ENCODE measurements around the gene KRTAP5-5.
"Not testable (repeated sequence)": the region's sequence is repeated elsewhere in the genome, so short reads cannot be mapped to it uniquely, and the experiment has no call there.

Gene KRTAP5-5

GRCh38 chr11:1667906-1668305 lies 38.3 kb downstream of the KRTAP5-5 start:
- no peaks in the 10 kb centered on the region for H3K4me1 Mint-ChIP-seq (ENCODE audit: low read depth)
- no peaks in the 10 kb centered on the region for H3K9me3 Mint-ChIP-seq
- DNase-seq, result no peak
- no peaks in the 10 kb centered on the region for H3K36me3 Mint-ChIP-seq (ENCODE audit: low read depth)
- peaks cover 38% of the 10 kb centered on the region for H3K27me3 Mint-ChIP-seq
- H3K4me3 Mint-ChIP-seq, result no peak overlapping the region
- no peak overlapping the region for H3K27ac Mint-ChIP-seq

GRCh38 chr11:1668911-1669473 lies 39.4 kb downstream of the KRTAP5-5 start:
- no peak overlapping the region for H3K27ac Mint-ChIP-seq
- DNase-seq, result no peak
- no peaks in the 10 kb centered on the region for H3K4me1 Mint-ChIP-seq (ENCODE audit: low read depth)
- H3K9me3 Mint-ChIP-seq, result no peaks in the 10 kb centered on the region
- no peaks in the 10 kb centered on the region for H3K36me3 Mint-ChIP-seq (ENCODE audit: low read depth)
- no peak overlapping the region for H3K4me3 Mint-ChIP-seq
- H3K27me3 Mint-ChIP-seq, result peaks cover 42% of the 10 kb centered on the region

DNA sequence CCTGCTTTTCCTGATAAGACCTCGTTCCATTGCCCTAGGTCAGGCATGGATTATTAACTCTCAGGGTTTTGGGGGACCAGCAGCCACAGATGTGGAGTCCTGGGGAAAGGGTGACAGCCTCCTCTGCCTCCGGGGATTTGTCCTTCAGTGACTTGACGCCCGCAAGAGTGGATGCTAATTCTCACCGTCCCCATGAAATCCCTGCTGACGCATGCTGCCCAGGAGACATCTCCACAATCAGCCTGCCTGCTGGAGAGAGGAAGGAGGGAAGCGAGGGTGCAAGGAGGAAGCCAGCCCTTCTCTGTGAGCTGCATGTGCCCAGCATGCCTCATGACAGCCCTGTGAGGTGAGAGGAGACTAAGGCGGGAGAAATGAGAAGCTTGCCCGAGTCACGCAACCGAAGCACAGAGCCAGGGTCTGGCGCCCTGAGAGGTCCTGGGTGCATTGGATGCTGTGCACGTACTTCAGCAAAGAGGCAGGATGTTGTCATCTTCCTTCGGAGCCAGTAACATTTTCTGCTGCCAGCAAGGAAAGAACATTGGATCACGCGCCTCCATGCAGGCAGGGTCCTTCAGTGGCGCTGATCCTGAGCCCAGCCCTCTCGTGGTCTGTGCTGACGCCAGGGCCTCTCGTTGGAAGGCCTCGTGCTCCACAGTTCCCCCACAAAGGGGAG lies 40.1 kb downstream of the KRTAP5-5 start:
- Mint-ChIP-seq H3K9me3 (no peaks in the 10 kb centered on the region), H3K4me3 (no peak overlapping the region), H3K27me3 (peaks cover 47% of the 10 kb centered on the region), H3K36me3 (ENCODE audit: low read depth) (no peaks in the 10 kb centered on the region), H3K4me1 (ENCODE audit: low read depth) (no peaks in the 10 kb centered on the region), H3K27ac (no peak overlapping the region)
- no peak for DNase-seq

- not testable (repeated sequence) for DNase-seq; H3K27ac Mint-ChIP-seq; H3K36me3 Mint-ChIP-seq (ENCODE audit: low read depth); H3K4me1 Mint-ChIP-seq (ENCODE audit: low read depth); H3K9me3 Mint-ChIP-seq; H3K4me3 Mint-ChIP-seq
- H3K27me3 Mint-ChIP-seq, result peaks cover 47% of the 10 kb centered on the region
Measured at GRCh38 chr11:1670457-1670856, 40.9 kb downstream of the KRTAP5-5 start.

GRCh38 chr11:1670905-1671371 lies 41.4 kb downstream of the KRTAP5-5 start:
- peaks cover 51% of the 10 kb centered on the region for H3K27me3 Mint-ChIP-seq
- H3K4me3 Mint-ChIP-seq, result no peak overlapping the region
- no peaks in the 10 kb centered on the region for H3K36me3 Mint-ChIP-seq (ENCODE audit: low read depth)
- H3K9me3 Mint-ChIP-seq, result no peaks in the 10 kb centered on the region
- DNase-seq, result no peak
- no peaks in the 10 kb centered on the region for H3K4me1 Mint-ChIP-seq (ENCODE audit: low read depth)
- no peak overlapping the region for H3K27ac Mint-ChIP-seq

GRCh38 chr11:1671658-1672057 lies 42.1 kb downstream of the KRTAP5-5 start:
- Mint-ChIP-seq H3K27ac (no peak overlapping the region), H3K36me3 (ENCODE audit: low read depth) (no peaks in the 10 kb centered on the region), H3K9me3 (no peaks in the 10 kb centered on the region), H3K4me3 (no peak overlapping the region), H3K27me3 (peaks cover 52% of the 10 kb centered on the region), H3K4me1 (ENCODE audit: low read depth) (no peaks in the 10 kb centered on the region)
- DNase-seq, result no peak

GRCh38 chr11:1672613-1673350 lies 43.2 kb downstream of the KRTAP5-5 start:
- no peak for DNase-seq
- no peaks in the 10 kb centered on the region for H3K9me3 Mint-ChIP-seq
- H3K27ac Mint-ChIP-seq, result no peak overlapping the region
- H3K27me3 Mint-ChIP-seq, result peaks cover 55% of the 10 kb centered on the region
- no peaks in the 10 kb centered on the region for H3K36me3 Mint-ChIP-seq (ENCODE audit: low read depth)
- H3K4me3 Mint-ChIP-seq, result no peak overlapping the region
- H3K4me1 Mint-ChIP-seq (ENCODE audit: low read depth), result no peaks in the 10 kb centered on the region

DNA sequence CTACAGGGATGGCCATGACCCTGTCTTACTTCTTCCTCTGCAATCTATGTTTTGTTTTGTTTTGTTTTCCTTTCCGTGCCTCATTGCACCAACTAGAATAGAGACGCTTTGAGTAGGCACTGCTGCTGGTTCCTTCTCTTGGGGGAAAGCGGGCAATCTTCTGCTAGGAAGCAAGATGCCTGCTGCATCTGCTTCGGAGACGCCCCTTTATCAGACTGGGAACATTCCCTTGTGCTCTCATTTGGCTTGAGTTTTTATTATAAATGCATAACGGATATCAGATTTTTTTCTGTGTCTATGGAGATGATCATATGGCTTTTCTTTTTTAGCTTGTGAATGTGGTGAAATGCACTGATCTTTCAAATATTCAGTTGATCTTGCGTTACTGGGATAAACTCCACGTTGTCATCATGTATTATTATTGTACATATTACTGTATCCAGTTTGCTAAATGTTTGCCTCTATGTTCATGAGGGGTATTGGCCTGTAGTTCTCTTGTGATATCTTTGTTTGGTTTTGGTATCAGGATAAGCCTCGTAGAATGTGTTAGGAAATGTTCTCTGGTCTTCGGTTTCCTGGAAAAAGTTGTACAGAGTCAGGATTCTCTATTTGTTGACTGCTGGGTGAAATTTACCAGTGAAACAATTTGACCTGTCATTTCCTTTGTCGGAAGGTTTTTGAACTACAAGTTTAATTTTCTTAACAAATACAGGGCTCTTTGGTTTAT lies 44.0 kb downstream of the KRTAP5-5 start:
- Mint-ChIP-seq H3K36me3 (ENCODE audit: low read depth) (no peaks in the 10 kb centered on the region), H3K4me1 (ENCODE audit: low read depth) (no peaks in the 10 kb centered on the region), H3K4me3 (no peak overlapping the region), H3K9me3 (no peaks in the 10 kb centered on the region), H3K27me3 (peaks cover 52% of the 10 kb centered on the region), H3K27ac (no peak overlapping the region)
- no peak for DNase-seq

DNA sequence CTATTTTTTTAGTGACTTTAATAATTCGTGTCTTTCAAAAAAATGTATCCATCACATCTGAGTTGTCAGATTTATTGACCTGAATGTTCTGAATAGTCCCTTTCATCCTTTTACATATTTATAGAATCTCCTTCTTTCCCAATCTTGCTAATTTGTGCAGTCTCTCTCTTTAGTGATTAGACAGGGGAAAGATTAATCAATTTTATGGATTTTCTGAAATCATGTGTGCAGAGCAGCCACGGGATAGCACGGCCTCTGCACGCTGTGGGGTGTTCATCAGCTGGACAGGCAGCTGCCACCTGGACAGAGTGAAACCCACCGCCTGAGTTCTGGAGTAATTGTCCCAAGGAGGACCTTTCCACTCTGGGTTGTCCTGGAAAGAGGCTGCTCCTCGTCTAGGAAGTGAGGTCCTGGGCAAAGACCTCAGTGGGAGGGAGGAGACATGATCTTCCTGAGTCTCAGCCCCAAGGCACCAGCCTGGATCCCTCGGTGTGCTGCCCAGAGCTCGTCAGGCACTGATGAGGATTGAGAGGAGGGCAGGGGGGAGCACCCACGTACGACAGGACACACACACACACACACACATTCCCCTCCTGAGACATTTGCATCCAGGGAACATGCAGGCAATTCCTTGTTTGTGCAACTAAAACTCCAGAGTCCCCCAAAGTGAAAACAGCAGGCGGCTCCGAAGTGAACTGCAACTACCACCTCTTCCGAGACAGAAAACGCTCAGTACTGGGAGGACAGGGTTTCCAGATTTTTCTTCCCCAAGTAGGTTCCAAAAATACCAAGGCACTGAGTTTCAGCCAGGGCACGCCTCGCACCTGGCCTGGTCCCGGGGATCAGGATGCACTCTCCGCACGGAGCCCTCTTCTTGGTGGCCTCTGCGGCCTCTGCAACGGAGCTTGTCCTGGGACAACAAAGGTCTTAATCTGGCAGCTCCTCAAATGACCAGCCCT lies 44.9 kb downstream of the KRTAP5-5 start:
- no peak overlapping the region for H3K4me3 Mint-ChIP-seq
- H3K36me3 Mint-ChIP-seq (ENCODE audit: low read depth), result no peaks in the 10 kb centered on the region
- H3K4me1 Mint-ChIP-seq (ENCODE audit: low read depth), result no peaks in the 10 kb centered on the region
- peaks cover 46% of the 10 kb centered on the region for H3K27me3 Mint-ChIP-seq
- no peak overlapping the region for H3K27ac Mint-ChIP-seq
- no peaks in the 10 kb centered on the region for H3K9me3 Mint-ChIP-seq
- DNase-seq, result no peak

- H3K36me3 Mint-ChIP-seq (ENCODE audit: low read depth), result no peaks in the 10 kb centered on the region
- no peak overlapping the region for H3K4me3 Mint-ChIP-seq
- peaks cover 44% of the 10 kb centered on the region for H3K27me3 Mint-ChIP-seq
- no peaks in the 10 kb centered on the region for H3K4me1 Mint-ChIP-seq (ENCODE audit: low read depth)
- H3K27ac Mint-ChIP-seq, result no peak overlapping the region
- DNase-seq, result no peak
- no peaks in the 10 kb centered on the region for H3K9me3 Mint-ChIP-seq
Measured at GRCh38 chr11:1675536-1676228, 46.1 kb downstream of the KRTAP5-5 start.

GRCh38 chr11:1676229-1676740 lies 46.7 kb downstream of the KRTAP5-5 start:
- H3K27me3 Mint-ChIP-seq, result peaks cover 47% of the 10 kb centered on the region
- no peak for DNase-seq
- no peak overlapping the region for H3K4me3 Mint-ChIP-seq
- H3K4me1 Mint-ChIP-seq (ENCODE audit: low read depth), result no peaks in the 10 kb centered on the region
- no peak overlapping the region for H3K27ac Mint-ChIP-seq
- H3K36me3 Mint-ChIP-seq (ENCODE audit: low read depth), result no peaks in the 10 kb centered on the region
- H3K9me3 Mint-ChIP-seq, result no peaks in the 10 kb centered on the region

- no peaks in the 10 kb centered on the region for H3K9me3 Mint-ChIP-seq
- no peaks in the 10 kb centered on the region for H3K4me1 Mint-ChIP-seq (ENCODE audit: low read depth)
- no peak for DNase-seq
- no peak overlapping the region for H3K4me3 Mint-ChIP-seq
- no peaks in the 10 kb centered on the region for H3K36me3 Mint-ChIP-seq (ENCODE audit: low read depth)
- H3K27me3 Mint-ChIP-seq, result peaks cover 25% of the 10 kb centered on the region
- no peak overlapping the region for H3K27ac Mint-ChIP-seq
Measured at GRCh38 chr11:1679881-1680280, 50.3 kb downstream of the KRTAP5-5 start.
